T-helper 17 cell (primary cell): ENCODE data around the gene KRT40. TPM values are rescaled to one million over a fixed set of nuclear protein-coding genes. Genes with fewer than 3 reads are reported as not detected.
"Not testable (repeated sequence)": the region's sequence is repeated elsewhere in the genome, so short reads cannot be mapped to it uniquely, and the experiment has no call there.

Experiments used
- ATAC-seq: fragments of 150-1000 bp; cut with Tn5 transposase; 2 replicates; pipeline ENCODE4 v1.10.0; 2021; ENCODE audit warnings: mild to moderate bottlenecking, moderate library complexity
- DNase-seq, 3 donors: peaks; one replicate each; pipeline versions ENCODE4 v3.0.0 to v3.0.0-alpha.2; 2020 to 2021
- H3K9me3 ChIP-seq: one replicate; pipeline ENCODE4 v1.7.0; 2013; ENCODE audit warnings: low read length, mild to moderate bottlenecking; ENCODE audit not compliant: control insufficient read depth, poor library complexity, severe bottlenecking
- H3K27ac Mint-ChIP-seq: one replicate; pipeline ENCODE4 v1.8.0; 2022; ENCODE audit warnings: mild to moderate bottlenecking, moderate library complexity, mixed read lengths
- H3K27me3 Mint-ChIP-seq: one replicate; pipeline ENCODE4 v1.8.0; 2022; ENCODE audit warnings: mixed read lengths
- H3K36me3 Mint-ChIP-seq: one replicate; pipeline ENCODE4 v1.8.0; 2022; ENCODE audit warnings: low read depth, mixed read lengths
- H3K4me1 Mint-ChIP-seq: one replicate; pipeline ENCODE4 v1.8.0; 2022; ENCODE audit warnings: mild to moderate bottlenecking, mixed read lengths
- H3K4me3 Mint-ChIP-seq: one replicate; pipeline ENCODE4 v1.8.0; 2022; ENCODE audit warnings: mild to moderate bottlenecking, moderate library complexity, mixed read lengths
- total RNA-seq, 4 donors: library from RNA in 2 of 4; stranded (reverse) in 2 of 4; gene quantifications; one replicate each; pipeline ENCODE4 v1.2.3 and lab custom pipeline; 2022 to 2026

Gene KRT40
- total RNA-seq, 2 donors from 2014 or later: not detected

GRCh38 chr17:41009936-41010335 lies 25.8 kb upstream of the KRT40 start:
- Mint-ChIP-seq H3K36me3 (no peaks in the 10 kb centered on the region), H3K27ac (no peak overlapping the region), H3K4me3 (no peak overlapping the region), H3K4me1 (no peaks in the 10 kb centered on the region), H3K27me3 (peaks cover 12% of the 10 kb centered on the region)
- ATAC-seq: no peak
- H3K9me3 ChIP-seq: no peaks in the 10 kb centered on the region
- DNase-seq: no peak

- DNase-seq: no peak
- no peak for ATAC-seq
- Mint-ChIP-seq H3K4me1 (no peaks in the 10 kb centered on the region), H3K4me3 (no peak overlapping the region), H3K36me3 (no peaks in the 10 kb centered on the region), H3K27me3 (peaks cover 11% of the 10 kb centered on the region), H3K27ac (no peak overlapping the region)
- H3K9me3 ChIP-seq: no peaks in the 10 kb centered on the region
These were observed 25.2 kb upstream of the KRT40 start for GRCh38 chr17:41009301-41009760.

DNA sequence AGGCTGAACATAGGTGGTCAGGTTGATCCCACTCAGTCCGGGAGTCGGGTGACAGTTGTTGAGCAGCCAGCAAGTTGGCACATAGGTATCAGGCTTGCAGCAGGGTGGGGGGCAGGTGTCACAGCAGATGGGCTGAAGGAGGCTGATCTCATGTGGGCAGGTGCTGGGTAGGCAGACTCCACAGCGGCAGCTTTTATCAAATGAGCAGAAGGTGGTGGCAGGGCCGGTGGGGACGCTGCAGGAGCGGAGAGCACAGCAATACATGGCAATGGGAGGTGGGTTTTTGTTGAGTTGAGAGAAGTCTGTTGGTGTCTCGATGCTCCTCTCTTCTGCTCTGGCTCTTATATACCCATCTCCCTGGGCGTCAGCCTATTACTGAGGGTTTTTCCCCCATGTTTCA lies 24.7 kb upstream of the KRT40 start, which contains the start of gene KRTAP3-1:
Gene KRTAP3-1 (minus strand): TSS at position 318 of the 400 bp plus-strand sequence. CDS start 54 bp downstream, at position 264.
- no peaks in the 10 kb centered on the region for H3K36me3 Mint-ChIP-seq
- DNase-seq: no peak
- ATAC-seq: no peak
- no peaks in the 10 kb centered on the region for H3K4me1 Mint-ChIP-seq
- H3K27ac Mint-ChIP-seq: peak within 1 kb of the TSS; percentile 61
- no peaks in the 10 kb centered on the region for H3K9me3 ChIP-seq
- peaks cover 16% of the 10 kb centered on the region for H3K27me3 Mint-ChIP-seq
- H3K4me3 Mint-ChIP-seq: no peak within 1 kb of the TSS

DNA sequence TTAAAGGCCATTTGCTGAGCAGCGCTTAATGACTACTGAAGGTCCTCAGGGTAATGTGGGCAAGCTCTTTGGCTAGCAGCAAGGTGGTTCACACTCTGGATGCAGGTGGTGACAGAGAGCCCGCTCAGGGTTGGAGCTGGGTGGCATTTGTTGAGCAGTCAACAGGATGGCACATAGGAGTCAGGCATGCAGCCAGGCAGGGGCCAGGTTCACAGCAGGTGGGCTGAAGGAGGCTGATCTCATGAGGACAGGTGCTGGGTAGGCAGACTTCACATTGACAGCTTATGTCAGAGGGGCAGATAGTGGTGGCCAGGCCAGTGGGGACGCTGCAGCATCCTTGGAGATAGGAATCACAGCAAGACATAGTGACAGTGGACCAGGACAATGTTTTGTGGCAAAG lies 20.3 kb upstream of the KRT40 start:
- ATAC-seq (no peak), DNase-seq (no peak)
- H3K27ac Mint-ChIP-seq: no peak overlapping the region
- H3K4me1 Mint-ChIP-seq: no peaks in the 10 kb centered on the region
- peaks cover 45% of the 10 kb centered on the region for H3K27me3 Mint-ChIP-seq
- H3K4me3 Mint-ChIP-seq: no peak overlapping the region
- H3K36me3 Mint-ChIP-seq: no peaks in the 10 kb centered on the region
- H3K9me3 ChIP-seq: no peaks in the 10 kb centered on the region

DNA sequence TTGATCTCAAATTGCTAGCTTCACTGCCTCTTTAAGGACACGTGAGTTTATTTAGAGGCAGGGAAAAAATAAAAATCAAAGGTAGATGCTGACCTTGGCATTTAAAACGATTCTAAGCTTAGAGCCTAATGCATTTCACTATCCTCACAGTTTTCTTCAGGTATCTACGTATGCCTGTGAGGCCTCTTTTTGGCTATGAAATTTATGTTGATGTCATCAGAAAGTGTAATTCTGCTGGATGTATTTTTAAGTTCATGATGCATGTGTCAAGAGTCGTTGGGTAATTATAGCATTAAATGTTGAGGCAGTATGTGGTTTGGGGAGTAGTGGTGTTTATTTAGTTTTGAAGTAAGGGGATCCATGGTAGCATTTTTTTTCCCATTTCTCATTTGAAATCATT lies 19.8 kb upstream of the KRT40 start:
- Mint-ChIP-seq H3K27ac (no peak overlapping the region), H3K27me3 (peaks cover 49% of the 10 kb centered on the region), H3K4me1 (no peaks in the 10 kb centered on the region), H3K36me3 (no peaks in the 10 kb centered on the region), H3K4me3 (no peak overlapping the region)
- DNase-seq: no peak
- ATAC-seq: no peak
- H3K9me3 ChIP-seq: no peaks in the 10 kb centered on the region

GRCh38 chr17:41002814-41003213 lies 18.7 kb upstream of the KRT40 start:
- no peak for ATAC-seq
- Mint-ChIP-seq H3K27ac (no peak overlapping the region), H3K4me3 (no peak overlapping the region), H3K36me3 (peaks cover 3% of the 10 kb centered on the region), H3K4me1 (no peaks in the 10 kb centered on the region), H3K27me3 (peaks cover 50% of the 10 kb centered on the region)
- H3K9me3 ChIP-seq: no peaks in the 10 kb centered on the region
- DNase-seq: no peak

- Mint-ChIP-seq H3K27ac (no peak overlapping the region), H3K27me3 (peaks cover 60% of the 10 kb centered on the region), H3K4me1 (no peaks in the 10 kb centered on the region), H3K4me3 (no peak overlapping the region), H3K36me3 (peaks cover 8% of the 10 kb centered on the region)
- no peak for ATAC-seq
- no peak for DNase-seq
- H3K9me3 ChIP-seq: no peaks in the 10 kb centered on the region
These were observed 17.7 kb upstream of the KRT40 start for GRCh38 chr17:41001795-41002194.

DNA sequence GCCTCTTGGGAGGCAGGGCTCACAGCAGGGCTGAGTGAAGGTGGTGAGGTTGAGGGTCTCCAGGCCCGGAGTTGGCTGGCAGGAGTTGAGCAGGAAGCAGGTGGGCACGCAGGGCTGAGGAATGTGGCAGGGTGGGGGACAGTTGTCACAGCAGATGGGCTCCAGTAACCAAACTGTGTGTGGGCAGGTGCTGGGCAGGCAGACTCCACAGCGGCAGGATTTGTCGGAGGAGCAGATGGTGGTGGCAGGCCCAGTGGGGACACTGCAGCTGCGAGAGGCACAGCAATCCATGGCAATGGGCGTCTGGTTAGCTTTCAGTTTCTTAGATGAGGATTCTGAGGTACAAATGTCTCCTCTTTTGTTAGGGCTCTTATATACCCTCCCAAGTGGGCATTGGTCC lies 15.4 kb upstream of the KRT40 start, which contains the start of gene KRTAP3-2:
Gene KRTAP3-2 (minus strand): TSS at position 344 of the 400 bp plus-strand sequence. CDS start 53 bp downstream, at position 291.
- not testable (repeated sequence) for ATAC-seq, DNase-seq, H3K36me3 Mint-ChIP-seq, H3K27ac Mint-ChIP-seq, H3K9me3 ChIP-seq, H3K4me3 Mint-ChIP-seq, H3K4me1 Mint-ChIP-seq
- H3K27me3 Mint-ChIP-seq: peaks cover 70% of the 10 kb centered on the region

- H3K4me3 Mint-ChIP-seq: no peak overlapping the region
- H3K27me3 Mint-ChIP-seq: peaks cover 73% of the 10 kb centered on the region
- no peaks in the 10 kb centered on the region for H3K4me1 Mint-ChIP-seq
- ATAC-seq (no peak), DNase-seq (no peak)
- no peaks in the 10 kb centered on the region for H3K9me3 ChIP-seq
- peaks cover 8% of the 10 kb centered on the region for H3K36me3 Mint-ChIP-seq
- no peak overlapping the region for H3K27ac Mint-ChIP-seq
These were observed 13.2 kb upstream of the KRT40 start for GRCh38 chr17:40997361-40997760.

DNA sequence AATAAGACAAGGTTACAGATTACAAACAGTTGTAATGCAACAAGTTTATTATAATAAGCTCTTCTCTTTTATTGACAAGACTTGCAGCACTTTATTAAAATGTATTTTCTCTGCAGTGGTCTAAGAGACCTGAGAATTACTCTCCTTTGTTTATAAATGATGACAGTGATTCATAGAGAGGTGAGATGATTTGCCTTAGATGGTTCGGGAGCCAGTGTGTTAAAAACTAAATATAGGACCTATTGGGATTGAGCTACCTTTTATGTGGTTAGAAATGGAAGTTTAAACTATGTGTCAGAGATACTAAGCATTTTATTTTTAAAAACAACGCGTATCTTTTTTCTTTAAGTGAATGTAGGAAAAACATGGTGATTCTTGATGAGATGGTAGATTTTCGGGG lies 12.7 kb upstream of the KRT40 start:
- peaks cover 74% of the 10 kb centered on the region for H3K27me3 Mint-ChIP-seq
- peaks cover 8% of the 10 kb centered on the region for H3K36me3 Mint-ChIP-seq
- no peak overlapping the region for H3K4me3 Mint-ChIP-seq
- H3K9me3 ChIP-seq: no peaks in the 10 kb centered on the region
- H3K27ac Mint-ChIP-seq: no peak overlapping the region
- DNase-seq (no peak), ATAC-seq (no peak)
- H3K4me1 Mint-ChIP-seq: no peaks in the 10 kb centered on the region

GRCh38 chr17:40995116-40995515 lies 11.0 kb upstream of the KRT40 start:
- DNase-seq (no peak), ATAC-seq (no peak)
- Mint-ChIP-seq H3K36me3 (peaks cover 8% of the 10 kb centered on the region), H3K4me3 (no peak overlapping the region), H3K4me1 (no peaks in the 10 kb centered on the region), H3K27ac (no peak overlapping the region), H3K27me3 (peaks cover 76% of the 10 kb centered on the region)
- H3K9me3 ChIP-seq: no peaks in the 10 kb centered on the region

- DNase-seq: no peak
- H3K27me3 Mint-ChIP-seq: peaks cover 69% of the 10 kb centered on the region
- H3K9me3 ChIP-seq: no peaks in the 10 kb centered on the region
- H3K27ac Mint-ChIP-seq: no peak within 1 kb of the TSS
- no peaks in the 10 kb centered on the region for H3K4me1 Mint-ChIP-seq
- peaks cover 8% of the 10 kb centered on the region for H3K36me3 Mint-ChIP-seq
- ATAC-seq: no peak
- H3K4me3 Mint-ChIP-seq: no peak within 1 kb of the TSS
These were observed 9.7 kb upstream of the KRT40 start, which contains the start of gene KRTAP3-3 for GRCh38 chr17:40993839-40994238. Gene KRTAP3-3, minus strand, starts transcription at chr17:40994164. Its CDS starts 67 bp downstream, at chr17:40994097.

GRCh38 chr17:40993084-40993483 lies 9.0 kb upstream of the KRT40 start:
- H3K4me3 Mint-ChIP-seq: no peak overlapping the region
- H3K27me3 Mint-ChIP-seq: peaks cover 63% of the 10 kb centered on the region
- no peak for ATAC-seq
- no peaks in the 10 kb centered on the region for H3K4me1 Mint-ChIP-seq
- H3K36me3 Mint-ChIP-seq: peaks cover 5% of the 10 kb centered on the region
- H3K9me3 ChIP-seq: no peaks in the 10 kb centered on the region
- H3K27ac Mint-ChIP-seq: no peak overlapping the region
- DNase-seq: no peak

GRCh38 chr17:40992666-40993065 lies 8.5 kb upstream of the KRT40 start:
- ATAC-seq (no peak), DNase-seq (no peak)
- no peak overlapping the region for H3K4me3 Mint-ChIP-seq
- no peaks in the 10 kb centered on the region for H3K9me3 ChIP-seq
- H3K4me1 Mint-ChIP-seq: no peaks in the 10 kb centered on the region
- no peak overlapping the region for H3K27ac Mint-ChIP-seq
- peaks cover 64% of the 10 kb centered on the region for H3K27me3 Mint-ChIP-seq
- peaks cover 4% of the 10 kb centered on the region for H3K36me3 Mint-ChIP-seq
